Smooth muscle cell (in vitro differentiated cells): ENCODE data around the gene RTN4R. TPM values are rescaled to one million over a fixed set of nuclear protein-coding genes. Genes with fewer than 3 reads are reported as not detected.
A peak's percentile ranks its signal among the peaks of the same experiment; 100 is the strongest.

ENCODE experiments used
- DNase-seq: peaks from one replicate; lab custom pipeline; 2025; ENCODE audit not compliant: unreplicated experiment; lab: John Stamatoyannopoulos, UW
- H2AFZ ChIP-seq: fragments of 200-600 bp; sonication (generic); 2 replicates; pipeline ENCODE4 v1.6.0; 2016; ENCODE audit warnings: antibody characterized with exemption, low read depth, mild to moderate bottlenecking
- H3F3A ChIP-seq: fragments of 200-600 bp; sonication (generic); 2 replicates; pipeline ENCODE4 v1.6.0; 2017; ENCODE audit warnings: antibody characterized with exemption, low read depth
- H3K27ac ChIP-seq: fragments of 200-600 bp; sonication (generic); 2 replicates; pipeline ENCODE4 v1.5.1; 2016; ENCODE audit warnings: low read depth, mild to moderate bottlenecking
- H3K27me3 ChIP-seq: fragments of 200-600 bp; sonication (generic); 2 replicates; pipeline ENCODE4 v1.6.1; 2016; ENCODE audit warnings: low read depth, mild to moderate bottlenecking
- H3K36me3 ChIP-seq: fragments of 200-600 bp; sonication (generic); 2 replicates; pipeline ENCODE4 v1.5.1; 2016; ENCODE audit warnings: low read depth
- H3K4me1 ChIP-seq: fragments of 200-600 bp; sonication (generic); 2 replicates; pipeline ENCODE4 v1.5.1; 2016; ENCODE audit warnings: low read depth
- H3K4me2 ChIP-seq: fragments of 200-600 bp; sonication (generic); 2 replicates; pipeline ENCODE4 v1.6.0; 2016; ENCODE audit warnings: mild to moderate bottlenecking
- H3K4me3 ChIP-seq: fragments of 200-600 bp; sonication (generic); 2 replicates; pipeline ENCODE4 v1.5.1; 2016; ENCODE audit warnings: mild to moderate bottlenecking
- H3K79me2 ChIP-seq: fragments of 200-600 bp; sonication (generic); 2 replicates; pipeline ENCODE4 v1.6.0; 2016; ENCODE audit warnings: low read depth, mild to moderate bottlenecking
- H3K9ac ChIP-seq: fragments of 200-600 bp; sonication (generic); 2 replicates; pipeline ENCODE4 v1.6.0; 2016; ENCODE audit warnings: low read depth
- H3K9me3 ChIP-seq: fragments of 200-600 bp; sonication (generic); replicated peaks from 2 replicates; pipeline ENCODE4 v1.5.1; 2016; ENCODE audit warnings: low read depth
- H4K20me1 ChIP-seq: fragments of 200-600 bp; sonication (generic); 2 replicates; pipeline ENCODE4 v1.6.0; 2016; ENCODE audit warnings: low read depth
- WGBS: methylation state at CpG from one replicate; pipeline ENCODE4 v1.1.7; 2016; ENCODE audit warnings: low lambda C conversion rate; 5-methylcytosine and 5-hydroxymethylcytosine counted together
- polyA plus RNA-seq: library from polyadenylated mRNA; unstranded; fragments of >200 nt; fragmentation: Nextera tagmentation; extraction: Ambion mirVana; gene quantifications from 2 replicates; pipeline ENCODE4 v1.2.1, GENCODE V29; 2016
- total RNA-seq: library from RNA; depleted of rRNA; stranded (reverse); fragments of >200 nt; gene quantifications from 2 replicates; pipeline ENCODE4 v1.2.3, GENCODE V29; 2014
- TF ChIP-seq, protein P1 (sequence below): fragments of 200-600 bp; sonication (generic); IDR thresholded peaks from 2 replicates; pipeline ENCODE4 v1.5.1; 2017; ENCODE audit warnings: borderline replicate concordance, mild to moderate bottlenecking, antibody characterized with exemption; ENCODE audit not compliant: insufficient read depth, poor library complexity, severe bottlenecking

Gene RTN4R
- total and polyA plus RNA-seq, 2 experiments from 2014 or later: 1.8 to 4.7 TPM

DNA sequence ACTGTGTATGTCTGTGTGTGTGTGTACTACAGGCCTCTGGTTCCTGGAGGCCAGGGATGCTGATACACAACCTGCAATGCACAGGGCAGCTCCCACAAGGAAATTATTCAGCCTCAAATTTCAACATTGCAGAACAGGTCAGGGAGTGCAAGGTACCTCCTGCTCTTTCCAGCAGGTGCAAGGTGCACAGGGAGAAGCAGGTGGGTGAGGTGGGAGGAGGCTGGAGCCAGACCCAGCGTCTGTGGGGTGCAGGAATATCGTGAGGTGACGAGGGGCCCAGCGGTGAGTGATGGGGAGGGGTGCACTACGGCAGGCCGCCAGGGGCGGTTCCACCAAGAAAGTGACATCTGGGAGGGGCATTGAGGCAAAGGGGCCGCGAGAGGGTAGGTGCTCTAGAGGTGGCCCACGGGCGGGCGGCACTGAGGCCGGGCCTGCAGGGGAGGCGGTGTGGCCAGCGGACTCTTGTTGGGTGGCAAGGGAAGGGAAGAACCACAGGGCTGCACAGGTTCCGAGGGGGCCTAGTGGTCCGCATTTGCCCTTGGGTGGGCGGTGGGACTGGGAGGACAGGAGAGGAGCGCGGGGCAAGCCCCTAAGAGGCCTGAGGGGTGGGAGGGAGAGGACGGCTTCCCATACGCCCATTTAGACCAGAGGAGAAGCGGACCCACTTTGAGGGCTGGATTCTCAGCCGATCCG is 30.1 kb upstream of the RTN4R start:
- WGBS: 30% methylated on average over 23 of the region's 25 CpGs
- TF ChIP-seq, protein P1, sequence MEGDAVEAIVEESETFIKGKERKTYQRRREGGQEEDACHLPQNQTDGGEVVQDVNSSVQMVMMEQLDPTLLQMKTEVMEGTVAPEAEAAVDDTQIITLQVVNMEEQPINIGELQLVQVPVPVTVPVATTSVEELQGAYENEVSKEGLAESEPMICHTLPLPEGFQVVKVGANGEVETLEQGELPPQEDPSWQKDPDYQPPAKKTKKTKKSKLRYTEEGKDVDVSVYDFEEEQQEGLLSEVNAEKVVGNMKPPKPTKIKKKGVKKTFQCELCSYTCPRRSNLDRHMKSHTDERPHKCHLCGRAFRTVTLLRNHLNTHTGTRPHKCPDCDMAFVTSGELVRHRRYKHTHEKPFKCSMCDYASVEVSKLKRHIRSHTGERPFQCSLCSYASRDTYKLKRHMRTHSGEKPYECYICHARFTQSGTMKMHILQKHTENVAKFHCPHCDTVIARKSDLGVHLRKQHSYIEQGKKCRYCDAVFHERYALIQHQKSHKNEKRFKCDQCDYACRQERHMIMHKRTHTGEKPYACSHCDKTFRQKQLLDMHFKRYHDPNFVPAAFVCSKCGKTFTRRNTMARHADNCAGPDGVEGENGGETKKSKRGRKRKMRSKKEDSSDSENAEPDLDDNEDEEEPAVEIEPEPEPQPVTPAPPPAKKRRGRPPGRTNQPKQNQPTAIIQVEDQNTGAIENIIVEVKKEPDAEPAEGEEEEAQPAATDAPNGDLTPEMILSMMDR: no peak
- no peaks in the 10 kb centered on the region for H3K4me1 ChIP-seq

DNA sequence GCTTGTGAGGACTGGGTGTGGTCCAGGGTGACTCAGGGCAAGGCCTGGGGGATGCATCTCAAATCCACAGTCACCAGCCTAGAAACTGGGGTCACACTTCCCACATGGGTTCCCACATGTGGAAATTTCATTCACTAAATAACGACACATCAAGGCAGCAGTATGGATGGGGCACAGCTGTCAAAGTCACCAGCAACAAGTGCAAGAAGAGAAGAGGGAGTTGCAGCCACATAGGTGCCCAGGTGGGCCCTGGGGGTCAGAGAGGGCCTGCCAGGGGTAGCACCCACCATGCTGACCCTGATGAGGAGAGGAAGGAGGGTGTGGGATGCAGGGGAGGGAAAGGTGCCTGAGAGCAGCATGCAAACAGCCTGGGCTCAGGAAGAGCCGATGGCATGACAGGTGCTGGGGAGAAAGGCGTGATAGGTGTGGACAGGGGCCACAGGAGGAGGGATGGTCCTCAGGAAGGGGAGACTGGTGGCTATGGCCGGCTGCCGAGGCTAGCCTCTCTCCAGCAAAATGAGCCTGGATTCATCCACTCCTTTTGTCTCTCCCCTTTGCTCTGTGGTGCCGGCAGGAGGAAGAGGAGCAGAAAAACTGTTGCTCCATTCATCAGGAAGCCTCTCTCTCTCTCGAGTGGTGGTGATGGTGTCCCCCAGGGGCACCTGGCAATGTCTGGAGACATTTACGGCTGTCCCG is 29.4 kb upstream of the RTN4R start:
- peaks cover 23% of the 10 kb centered on the region for H3K27me3 ChIP-seq
- 84% methylated on average over 9 of the region's 9 CpGs for WGBS
- no peaks in the 10 kb centered on the region for H4K20me1 ChIP-seq

More for the DNA sequence above, 30.1 kb upstream of the RTN4R start:
- Histone ChIP-seq H4K20me1 (no peaks in the 10 kb centered on the region), H3K79me2 (no peaks in the 10 kb centered on the region), H3K4me3 (peak overlapping the region; percentile 55), H3K4me2 (peak overlapping the region; percentile 95), H3K27me3 (peaks cover 23% of the 10 kb centered on the region), H2AFZ (no peak overlapping the region), H3K9me3 (no peaks in the 10 kb centered on the region), H3K36me3 (no peaks in the 10 kb centered on the region), H3F3A (no peaks in the 10 kb centered on the region), H3K9ac (no peak overlapping the region), H3K27ac (no peak overlapping the region)
- no peak for DNase-seq

DNA sequence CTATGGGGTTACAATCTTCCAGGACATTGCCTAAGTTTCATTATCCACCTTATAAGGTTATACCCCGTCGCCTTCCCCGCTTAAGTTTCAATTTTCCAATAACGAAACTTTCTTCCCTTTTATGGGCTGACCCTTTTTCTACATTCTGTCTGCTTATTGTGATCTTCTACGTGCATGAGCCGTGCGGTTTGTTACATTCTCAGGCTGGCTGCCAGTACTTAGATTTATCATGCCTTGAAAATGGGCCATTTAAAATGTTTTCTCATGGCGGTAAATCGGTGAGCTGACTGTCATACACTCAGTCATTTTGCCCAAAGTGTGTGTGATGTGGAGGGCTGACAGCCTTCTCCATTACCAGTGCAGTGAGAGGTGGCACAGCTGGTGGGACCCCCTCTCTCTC is 28.5 kb upstream of the RTN4R start:
- H3K9me3 ChIP-seq: no peaks in the 10 kb centered on the region
- no peaks in the 10 kb centered on the region for H3K4me1 ChIP-seq
- no peaks in the 10 kb centered on the region for H3K36me3 ChIP-seq
- no peak overlapping the region for H3K4me2 ChIP-seq
- no peaks in the 10 kb centered on the region for H3F3A ChIP-seq
- no peaks in the 10 kb centered on the region for H4K20me1 ChIP-seq
- no peak overlapping the region for H3K4me3 ChIP-seq
- WGBS: 95% methylated on average over 9 of the region's 9 CpGs
- H3K27me3 ChIP-seq: peaks cover 20% of the 10 kb centered on the region
- no peak for DNase-seq
- no peaks in the 10 kb centered on the region for H3K79me2 ChIP-seq
- TF ChIP-seq, protein P1: no peak
- no peak overlapping the region for H3K27ac ChIP-seq
- H2AFZ ChIP-seq: no peak overlapping the region
- no peak overlapping the region for H3K9ac ChIP-seq

More for the DNA sequence above, 29.4 kb upstream of the RTN4R start:
- Histone ChIP-seq H3K27ac (no peak overlapping the region), H3K9me3 (no peaks in the 10 kb centered on the region), H3K79me2 (no peaks in the 10 kb centered on the region), H2AFZ (no peak overlapping the region), H3K4me2 (no peak overlapping the region), H3K36me3 (no peaks in the 10 kb centered on the region), H3F3A (no peaks in the 10 kb centered on the region), H3K4me3 (no peak overlapping the region), H3K4me1 (no peaks in the 10 kb centered on the region), H3K9ac (no peak overlapping the region)
- no peak for DNase-seq
- TF ChIP-seq, protein P1: no peak
